ENCODE data around the gene SYT14. TPM values are rescaled to one million over a fixed set of nuclear protein-coding genes. Genes with fewer than 3 reads are reported as not detected.

The SYT14 gene
- total and polyA plus RNA-seq, 11 donors, result not detected

DNA sequence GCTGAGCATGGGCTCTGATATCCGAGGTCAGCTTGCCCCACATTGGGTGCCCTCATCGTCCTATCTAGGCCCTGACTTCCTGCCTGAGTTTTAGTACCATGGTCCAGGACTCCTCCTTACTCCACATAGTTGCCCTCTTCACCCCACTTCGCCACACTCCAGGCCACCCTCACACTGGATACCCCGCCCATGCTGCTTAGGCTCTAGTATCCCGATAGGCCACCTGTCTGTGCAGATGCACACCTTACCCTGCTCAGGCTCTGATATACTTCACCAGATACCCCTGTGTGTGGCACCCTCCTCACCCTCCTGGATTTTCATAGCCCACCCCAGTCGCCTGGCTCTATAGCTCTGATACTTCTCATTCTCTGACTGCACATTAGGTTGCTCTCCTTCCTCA lies 149.0 kb downstream of the SYT14 start:
- Histone ChIP-seq H3K4me3 (no peak overlapping the region), H3K27me3 (peaks cover 0 to under 1% (median 0%) of the 10 kb centered on the region in 9 donors), H3K9me3 (peaks cover 0 to 7% (median 0%) of the 10 kb centered on the region in 12 donors), H3K27ac (no peak overlapping the region), H3K36me3 (no peaks in the 10 kb centered on the region), H3K4me1 (no peaks in the 10 kb centered on the region)
- ATAC-seq (peak in 1 of 4 donors; percentile 27), DNase-seq (no peak)
- TF ChIP-seq POLR2A (IDR thresholded peaks at IDR 0.05) (no peak), CTCF (IDR thresholded peaks at IDR 0.05) (no peak)
- intact Hi-C loops (cut with DNase I), result no loop called here
- 77 to 87% (median 83%) methylated on average over 6 of the region's 6 CpGs for WGBS, 4 donors

- intact Hi-C loops (cut with DNase I), result no loop called here
- Histone ChIP-seq H3K4me3 (no peak overlapping the region), H3K27ac (no peak overlapping the region), H3K9me3 (peaks cover 0 to 7% (median 0%) of the 10 kb centered on the region in 12 donors), H3K4me1 (no peaks in the 10 kb centered on the region), H3K27me3 (peaks cover 0 to 3% (median 0%) of the 10 kb centered on the region in 9 donors), H3K36me3 (no peaks in the 10 kb centered on the region)
- DNase-seq (no peak), ATAC-seq (no peak)
- TF ChIP-seq POLR2A (IDR thresholded peaks at IDR 0.05), result no peak
- 72 to 82% (median 78%) methylated on average over 6 of the region's 6 CpGs for WGBS, 4 donors
Measured at GRCh38 chr1:210089855-210090254, 151.8 kb downstream of the SYT14 start.

GRCh38 chr1:210092366-210092765 lies 154.3 kb downstream of the SYT14 start:
- H3K27ac ChIP-seq, result no peak overlapping the region
- 85 to 93% (median 89%) methylated on average over 3 of the region's 3 CpGs for WGBS, 4 donors
- H3K36me3 ChIP-seq, result no peaks in the 10 kb centered on the region
- ATAC-seq (no peak), DNase-seq (no peak)
- H3K4me3 ChIP-seq, result no peak overlapping the region
- H3K9me3 ChIP-seq, result peaks cover 0 to 7% (median 0%) of the 10 kb centered on the region in 12 donors
- H3K4me1 ChIP-seq, result no peaks in the 10 kb centered on the region
- intact Hi-C loops (cut with DNase I), result no loop called here
- H3K27me3 ChIP-seq, result peaks cover 0 to 3% (median 0%) of the 10 kb centered on the region in 9 donors
- TF ChIP-seq POLR2A (IDR thresholded peaks at IDR 0.05) (no peak), CTCF (IDR thresholded peaks at IDR 0.05) (no peak)

- DNase-seq, result no peak
- Histone ChIP-seq H3K27ac (no peak overlapping the region), H3K4me1 (no peaks in the 10 kb centered on the region), H3K27me3 (peaks cover 0 to 9% (median 0%) of the 10 kb centered on the region in 9 donors), H3K9me3 (peaks cover 0 to 5% (median 0%) of the 10 kb centered on the region in 12 donors), H3K4me3 (no peak overlapping the region), H3K36me3 (no peaks in the 10 kb centered on the region)
- 88 to 94% (median 92%) methylated on average over 3 of the region's 3 CpGs for WGBS, 4 donors
- TF ChIP-seq POLR2A (IDR thresholded peaks at IDR 0.05) (no peak), CTCF (IDR thresholded peaks at IDR 0.05) (no peak)
- ATAC-seq, result no peak
- intact Hi-C loops (cut with DNase I), result no loop called here
Measured at GRCh38 chr1:210093461-210093860, 155.4 kb downstream of the SYT14 start.

DNA sequence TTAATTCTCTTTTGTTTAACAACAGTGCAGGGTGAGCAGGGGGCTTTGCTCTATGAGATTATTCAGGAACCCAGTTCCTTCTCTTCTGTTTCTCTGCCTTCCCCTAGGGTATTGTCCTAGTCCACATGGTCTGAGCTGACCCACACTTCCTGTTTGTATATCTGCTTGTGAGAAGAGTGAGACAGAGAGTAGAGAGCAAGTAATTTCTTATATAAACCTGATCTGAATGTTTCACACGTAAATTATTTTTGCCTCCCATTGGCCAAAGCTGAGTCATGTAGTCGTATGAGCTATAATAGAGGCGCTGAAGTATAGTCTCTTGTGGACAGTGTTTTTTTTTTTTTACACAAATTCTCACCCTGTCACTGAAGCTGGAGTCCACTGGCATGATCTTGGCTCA lies 160.3 kb downstream of the SYT14 start:
- intact Hi-C loops (cut with DNase I), result no loop called here
- no peak for ATAC-seq
- TF ChIP-seq CTCF (IDR thresholded peaks at IDR 0.05) (no peak), POLR2A (IDR thresholded peaks at IDR 0.05) (no peak)

More for the DNA sequence above, 160.3 kb downstream of the SYT14 start:
- no peak for DNase-seq
- peaks cover 0 to 13% (median 0%) of the 10 kb centered on the region in 9 donors for H3K27me3 ChIP-seq
- no peak overlapping the region for H3K27ac ChIP-seq
- no peaks in the 10 kb centered on the region for H3K36me3 ChIP-seq
- no peak overlapping the region for H3K4me3 ChIP-seq
- no peaks in the 10 kb centered on the region for H3K4me1 ChIP-seq
- H3K9me3 ChIP-seq, result no peaks in the 10 kb centered on the region
- WGBS, 4 donors, result 59 to 77% (median 63%) methylated on average over 3 of the region's 3 CpGs

Data from heart left ventricle (tissue), 16 donors.